Right cardiac atrium (tissue), 5 donors: Measurements from ENCODE around the gene MINDY3. TPM values are rescaled to one million over a fixed set of nuclear protein-coding genes. Genes with fewer than 3 reads are reported as not detected.
A peak's percentile ranks its signal among the peaks of the same experiment; 100 is the strongest.

Source experiments
- ATAC-seq, 2 donors: fragments of 200-7000 bp; cut with Tn5 transposase; one replicate each; pipeline versions ENCODE4 v1.8.0 to v1.9.1; 2020; ENCODE audit warnings: moderate library complexity in 2 of 2, mild to moderate bottlenecking in 1 of 2
- DNase-seq, 3 donors: peaks; one replicate each; pipeline ENCODE4 v3.0.0-alpha.2; 2020
- H3K27ac ChIP-seq: one replicate; pipeline ENCODE4 v1.5.1; 2013; ENCODE audit warnings: mild to moderate bottlenecking, low read length, control low read depth, moderate library complexity
- H3K27me3 ChIP-seq: one replicate; pipeline ENCODE4 v1.6.1; 2013; ENCODE audit not compliant: control insufficient read depth, insufficient read depth
- H3K4me1 ChIP-seq: one replicate; pipeline ENCODE4 v1.6.1; 2013; ENCODE audit warnings: low read length; ENCODE audit not compliant: control insufficient read depth, insufficient read depth
- H3K4me3 ChIP-seq: one replicate; pipeline ENCODE4 v1.5.1; 2013; ENCODE audit warnings: low read length, control low read depth
- H3K9me3 ChIP-seq: one replicate; pipeline ENCODE4 v1.6.1; 2013; ENCODE audit warnings: low read length; ENCODE audit not compliant: control insufficient read depth
- WGBS: extraction: QIAGEN DNeasy Blood & Tissue Kit; methylation state at CpG from one replicate; pipeline ENCODE4 v1.1.7; 2013; 5-methylcytosine and 5-hydroxymethylcytosine counted together
- intact Hi-C, 4 donors: fragments of 100-400 bp; cut with DNase I; formaldehyde crosslinking; loops; one replicate each; pipeline versions ENCODE4 v1.11.0 to v1.14.0; 2022 to 2023
- long read RNA-seq, 4 donors: library from polyadenylated mRNA; unstranded; transcript quantifications; one replicate each; pipeline ENCODE4 v2.0.0, GENCODE V29; 2020 to 2021
- polyA plus RNA-seq: library from polyadenylated mRNA; stranded (reverse); fragments of 200-250 nt; gene quantifications from one replicate; pipeline ENCODE4 v1.2.3, GENCODE V29; 2013
- total RNA-seq, 4 donors: library from RNA; stranded (reverse); fragmentation: NEBNext Ultra II Directional; extraction: Animal tissue kit (Norgen Biotek cat#: 25700); gene quantifications; one replicate each; pipeline ENCODE4 v1.2.1, GENCODE V29; 2021
- donor health status: healthy with polysubstance abuse.
- donor health status: DM: no; HTN: yes; CAD: no.
- donor health status: DM: no; HTN: no; CAD: no.
- donor health status: DM: no; HTN: yes; CAD: no; lungs with severe emphysema.
- donor health status: DM: yes; HTN: yes; CAD: no.

Gene MINDY3
- total RNA-seq (10 to 100 TPM; 24.7 to 28.9 (median 28.1) TPM), polyA plus RNA-seq (10.9 TPM)
- long read RNA-seq, donor 1, transcript MINDY3-206 (14 exons, 2,307 nt), result minor isoform, 5 of 27 reads
- long read RNA-seq, donor 1, transcript MINDY3-201 (15 exons, 2,381 nt), result major isoform, 16 of 27 reads
- long read RNA-seq, donor 1, partial matches to known transcripts, result 0 of 27 reads
- long read RNA-seq, donor 1, other reads (novel, unspliced or antisense), result 6 of 27 reads
- long read RNA-seq, donor 2, transcript MINDY3-201 (15 exons, 2,381 nt), result major isoform, 5 of 9 reads
- long read RNA-seq, donor 2, partial matches to known transcripts, result 0 of 9 reads
- long read RNA-seq, donor 2, other reads (novel, unspliced or antisense), result 1 of 9 reads
- long read RNA-seq, donor 3, transcript MINDY3-206 (14 exons, 2,307 nt), result minor isoform, 6 of 55 reads
- long read RNA-seq, donor 3, transcript MINDY3-201 (15 exons, 2,381 nt), result major isoform, 27 of 55 reads
- long read RNA-seq, donor 3, partial matches to known transcripts, result 2 of 55 reads
- long read RNA-seq, donor 3, other reads (novel, unspliced or antisense), result 20 of 55 reads
- long read RNA-seq, donor 4, transcript MINDY3-201 (15 exons, 2,381 nt), result major isoform, 6 of 11 reads
- long read RNA-seq, donor 4, partial matches to known transcripts, result 0 of 11 reads
- long read RNA-seq, donor 4, other reads (novel, unspliced or antisense), result 2 of 11 reads

DNA sequence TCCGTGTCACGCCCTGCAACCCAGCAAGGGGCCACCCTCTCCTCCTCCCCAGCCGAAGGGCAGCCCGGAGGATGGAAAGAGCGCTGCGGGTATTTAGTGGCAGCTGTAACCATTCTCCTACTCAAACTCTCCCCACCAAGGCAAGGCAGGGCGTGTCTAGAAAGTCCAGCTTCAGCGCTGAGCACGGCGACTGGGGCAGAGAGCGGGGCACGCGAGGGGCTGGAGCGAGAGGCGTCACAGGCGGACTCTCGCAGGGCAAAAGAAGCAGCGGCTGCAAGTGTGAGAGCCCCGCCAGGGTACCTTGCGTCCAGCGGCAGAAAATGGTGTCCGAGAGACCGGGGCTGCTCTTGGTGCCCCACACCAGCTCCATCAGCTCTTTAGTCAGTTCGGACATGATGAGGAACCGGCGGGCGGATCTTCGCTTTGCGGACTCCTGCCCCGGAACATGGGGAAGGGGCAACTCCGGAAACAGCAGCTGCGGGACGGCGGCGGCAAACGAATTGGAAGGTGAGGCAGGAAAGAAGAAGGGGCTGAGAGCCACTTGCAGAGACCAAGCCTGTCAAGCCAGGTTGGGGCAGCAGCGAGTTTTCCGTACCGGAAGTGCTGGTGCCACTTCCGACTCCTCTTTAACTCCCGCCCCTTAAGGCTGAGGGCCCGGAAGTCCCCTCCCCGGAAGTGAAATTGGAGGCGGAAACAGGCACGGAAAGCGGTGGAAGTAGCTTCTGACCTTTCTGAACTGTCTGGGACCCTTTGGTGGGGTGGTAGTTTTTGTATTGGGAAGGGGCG is at the start of gene MINDY3:
Gene MINDY3 (minus strand): TSS at position 602 of the 786 bp plus-strand sequence. CDS start 208 bp downstream, at position 394.
- ATAC-seq (peak; percentile 97 to 98), DNase-seq (peak; percentile 83 to 91 (median 91))
- H3K27ac ChIP-seq, result peak within 1 kb of the TSS; percentile 71
- H3K4me3 ChIP-seq, result peak within 1 kb of the TSS; percentile 90
- WGBS, result 1% methylated on average over 47 of the region's 47 CpGs
- H3K4me1 ChIP-seq, result no peaks in the 10 kb centered on the region
- intact Hi-C loops, result no loop called here
- H3K27me3 ChIP-seq, result peaks cover 2% of the 10 kb centered on the region
- no peaks in the 10 kb centered on the region for H3K9me3 ChIP-seq

DNA sequence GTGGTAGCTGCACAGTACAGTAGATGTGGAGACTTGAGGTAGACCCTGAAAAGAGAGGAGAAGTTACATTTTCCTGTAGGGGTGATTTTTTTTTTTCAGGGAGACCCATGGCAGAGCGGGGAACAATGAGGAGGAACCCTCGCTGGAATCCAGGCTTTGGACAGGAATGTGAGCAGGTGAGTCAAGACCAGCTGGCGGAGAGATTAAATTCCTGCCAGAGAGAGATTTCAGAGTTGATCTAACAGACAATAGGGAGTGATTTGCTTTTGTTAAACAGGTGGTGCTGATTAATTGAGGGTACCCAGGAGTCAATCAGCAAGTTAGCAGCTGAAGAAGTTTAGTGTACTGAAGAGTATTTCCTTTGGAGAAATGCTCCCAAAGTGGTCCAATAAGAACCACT is 41.6 kb upstream of the MINDY3 start:
- intact Hi-C loops, result loop anchor here in 3 of 4 donors (5.0 to 10.0 kb wide), 4 partner anchors 643 to 903 kb away; no protein-coding TSS in a partner anchor
- no peak for ATAC-seq

DNA sequence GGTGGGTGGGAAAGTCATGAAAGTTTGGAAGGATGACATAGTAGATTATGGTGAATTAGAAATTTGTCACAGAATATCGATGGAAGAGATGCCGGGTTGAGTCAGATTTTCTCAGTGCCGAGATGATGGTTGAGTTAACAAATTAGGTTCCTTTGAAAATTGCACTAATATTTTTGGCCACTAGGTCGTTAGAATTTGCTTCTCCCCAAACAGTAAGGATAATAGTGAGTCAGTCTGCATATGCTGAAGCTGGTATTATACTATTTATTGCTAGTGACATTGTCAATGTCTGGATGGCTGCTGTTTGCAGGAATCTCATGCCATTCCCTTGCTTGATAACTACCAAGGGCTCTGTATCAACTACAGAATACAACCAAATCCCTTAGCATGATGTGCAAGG is 37.7 kb upstream of the MINDY3 start:
- DNase-seq (no peak), ATAC-seq (no peak)
- H3K4me3 ChIP-seq, result no peak overlapping the region
- intact Hi-C loops, result no loop called here
- 58% methylated on average over 4 of the region's 4 CpGs for WGBS
- no peaks in the 10 kb centered on the region for H3K27me3 ChIP-seq
- no peaks in the 10 kb centered on the region for H3K9me3 ChIP-seq
- no peaks in the 10 kb centered on the region for H3K4me1 ChIP-seq
- no peak overlapping the region for H3K27ac ChIP-seq

More for the DNA sequence above, 41.6 kb upstream of the MINDY3 start:
- no peak for DNase-seq
- Histone ChIP-seq H3K9me3 (no peaks in the 10 kb centered on the region), H3K4me3 (no peak overlapping the region), H3K27ac (no peak overlapping the region), H3K4me1 (no peaks in the 10 kb centered on the region), H3K27me3 (no peaks in the 10 kb centered on the region)
- WGBS, result 67% methylated on average over 3 of the region's 3 CpGs

DNA sequence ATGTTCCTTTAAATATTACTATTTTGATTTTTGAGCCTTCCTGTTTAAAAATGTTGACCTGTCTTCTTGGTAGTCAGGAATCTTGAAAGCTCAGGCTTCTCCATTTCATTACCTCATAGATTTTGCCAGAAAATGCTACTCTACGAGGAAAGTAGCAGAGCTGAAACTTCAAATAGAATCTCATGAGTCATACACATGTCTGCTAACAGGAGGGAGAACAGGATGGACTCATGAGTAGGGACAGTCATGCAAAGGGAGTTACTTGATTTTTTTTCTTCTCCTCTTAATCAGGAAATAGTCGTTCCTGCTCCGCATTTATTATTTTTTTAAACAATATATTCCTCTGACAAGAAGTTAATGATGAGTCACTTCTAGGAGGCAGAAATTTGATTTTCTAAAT is 37.0 kb upstream of the MINDY3 start:
- DNase-seq (no peak), ATAC-seq (no peak)
- intact Hi-C loops, result no loop called here
- H3K27me3 ChIP-seq, result no peaks in the 10 kb centered on the region
- no peaks in the 10 kb centered on the region for H3K9me3 ChIP-seq
- no peak overlapping the region for H3K27ac ChIP-seq
- H3K4me3 ChIP-seq, result no peak overlapping the region
- 45% methylated on average over 3 of the region's 3 CpGs for WGBS
- no peaks in the 10 kb centered on the region for H3K4me1 ChIP-seq

DNA sequence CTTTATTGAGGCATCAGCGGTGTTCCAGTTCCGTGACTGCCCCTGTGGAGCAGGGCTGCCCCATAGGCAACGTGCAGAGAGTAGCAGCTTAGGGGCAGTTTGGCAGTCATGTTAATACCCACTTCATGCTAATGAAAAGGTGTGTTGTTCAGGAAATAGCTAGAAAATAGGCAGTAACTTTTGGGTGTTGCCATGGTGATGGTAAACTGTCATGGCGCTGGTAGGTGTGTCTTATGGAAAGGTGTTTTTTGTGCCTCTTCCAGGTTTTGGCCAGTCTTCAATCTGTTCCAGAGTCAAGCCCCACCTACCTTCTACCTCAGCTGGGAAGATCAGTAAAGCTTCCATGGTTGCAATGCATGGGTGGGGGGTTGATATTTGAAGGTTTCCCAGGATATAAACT is 36.3 kb upstream of the MINDY3 start:
- Histone ChIP-seq H3K4me3 (no peak overlapping the region), H3K9me3 (no peaks in the 10 kb centered on the region), H3K4me1 (no peaks in the 10 kb centered on the region), H3K27ac (no peak overlapping the region), H3K27me3 (no peaks in the 10 kb centered on the region)
- ATAC-seq, result no peak
- intact Hi-C loops, result no loop called here
- DNase-seq, result no peak
- WGBS, result 85% methylated on average over 4 of the region's 4 CpGs

DNA sequence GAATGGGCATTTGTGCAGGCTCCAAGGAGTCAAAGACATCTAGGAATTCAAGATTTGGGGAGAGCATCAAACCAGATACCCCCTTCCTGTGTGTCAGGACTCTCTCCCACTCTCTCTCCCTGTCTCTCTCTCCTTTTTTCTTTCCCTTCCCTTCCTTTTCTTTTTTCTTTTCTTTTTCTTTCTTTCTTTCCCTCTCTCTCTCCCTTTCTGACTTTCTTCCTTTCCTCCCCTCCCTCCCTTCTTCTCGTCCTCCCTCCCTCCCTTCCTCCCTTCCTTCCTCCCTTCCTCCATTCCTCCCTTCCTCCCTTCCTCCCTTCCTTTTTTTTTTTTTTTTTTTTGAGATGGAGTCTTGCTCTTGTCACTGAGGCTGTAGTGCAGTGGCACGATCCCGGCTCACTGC is 24.1 kb upstream of the MINDY3 start:
- 75% methylated on average over 3 of the region's 3 CpGs for WGBS
- no peaks in the 10 kb centered on the region for H3K4me1 ChIP-seq

DNA sequence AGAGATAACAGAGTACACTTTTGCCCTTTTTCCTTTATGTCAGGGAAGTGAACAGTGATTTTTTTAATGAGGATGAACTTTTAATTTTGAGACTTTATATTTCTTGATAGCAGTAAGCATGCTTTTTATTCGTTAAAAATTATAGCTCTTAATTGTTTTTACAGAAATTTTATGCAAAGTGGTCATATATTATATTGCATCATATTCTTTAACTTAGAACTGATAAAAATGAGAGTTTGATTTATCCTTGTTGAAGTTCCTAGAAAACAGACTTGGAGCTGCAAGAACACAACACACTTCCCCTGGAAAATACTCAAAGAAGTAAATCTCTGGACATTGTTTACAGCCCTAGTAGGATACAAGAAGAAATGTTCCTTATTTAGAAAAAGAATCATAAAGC is 21.2 kb upstream of the MINDY3 start:
- ATAC-seq, result no peak
- DNase-seq, result no peak
- no peaks in the 10 kb centered on the region for H3K27me3 ChIP-seq
- no peaks in the 10 kb centered on the region for H3K9me3 ChIP-seq
- 67% methylated on average over 1 of the region's 1 CpG for WGBS
- H3K27ac ChIP-seq, result no peak overlapping the region
- H3K4me3 ChIP-seq, result no peak overlapping the region
- intact Hi-C loops, result no loop called here
- no peaks in the 10 kb centered on the region for H3K4me1 ChIP-seq

More for the DNA sequence above, 24.1 kb upstream of the MINDY3 start:
- H3K27ac ChIP-seq, result no peak overlapping the region
- no peak overlapping the region for H3K4me3 ChIP-seq
- H3K9me3 ChIP-seq, result no peaks in the 10 kb centered on the region
- no peaks in the 10 kb centered on the region for H3K27me3 ChIP-seq
- intact Hi-C loops, result no loop called here
- DNase-seq (no peak), ATAC-seq (no peak)

DNA sequence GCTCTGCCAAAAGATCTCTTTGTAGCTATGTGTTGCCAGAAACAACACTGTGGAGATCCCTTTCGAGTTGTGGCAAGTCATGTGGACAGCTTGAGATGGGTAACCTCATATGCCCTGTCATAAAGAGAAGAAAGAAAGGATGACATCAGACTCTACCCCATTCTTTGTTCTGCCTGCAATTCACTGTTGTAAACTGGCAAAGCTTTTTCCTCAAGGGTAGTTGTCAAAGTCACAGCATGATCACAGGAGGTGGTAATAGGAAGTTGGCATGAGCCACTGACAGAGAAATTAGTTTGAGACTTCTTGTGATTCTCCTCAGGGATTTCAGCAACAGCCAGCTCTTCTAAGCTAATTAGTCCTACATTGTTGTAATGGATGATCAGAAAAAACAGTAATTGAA is 19.4 kb upstream of the MINDY3 start:
- Histone ChIP-seq H3K4me3 (no peak overlapping the region), H3K27me3 (no peaks in the 10 kb centered on the region), H3K4me1 (no peaks in the 10 kb centered on the region), H3K9me3 (no peaks in the 10 kb centered on the region), H3K27ac (no peak overlapping the region)
- DNase-seq (no peak), ATAC-seq (no peak)
- intact Hi-C loops, result no loop called here
- 21% methylated on average over 1 of the region's 1 CpG for WGBS

DNA sequence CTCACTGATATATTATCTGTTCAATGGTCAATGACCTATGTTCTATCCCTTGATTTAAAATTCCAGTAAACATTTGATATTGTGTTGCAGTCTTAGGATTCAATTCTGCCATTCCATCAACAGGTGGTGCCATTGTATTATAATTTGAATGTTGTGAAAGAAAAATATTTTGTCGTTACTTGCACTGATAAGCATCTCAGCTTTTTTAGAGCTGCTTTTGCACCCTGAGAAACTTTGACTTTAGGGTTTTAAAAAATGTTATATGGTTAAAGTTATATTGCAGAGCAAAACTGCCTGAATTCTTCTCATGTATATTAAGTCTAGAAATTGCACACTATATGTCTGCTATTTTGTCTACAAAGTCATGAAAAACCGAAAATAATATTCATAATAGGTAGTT is 18.8 kb upstream of the MINDY3 start:
- intact Hi-C loops, result no loop called here
- Histone ChIP-seq H3K4me1 (no peaks in the 10 kb centered on the region), H3K27ac (no peak overlapping the region), H3K4me3 (no peak overlapping the region), H3K9me3 (no peaks in the 10 kb centered on the region), H3K27me3 (no peaks in the 10 kb centered on the region)
- ATAC-seq (no peak), DNase-seq (no peak)
- WGBS, result 39% methylated on average over 2 of the region's 2 CpGs

DNA sequence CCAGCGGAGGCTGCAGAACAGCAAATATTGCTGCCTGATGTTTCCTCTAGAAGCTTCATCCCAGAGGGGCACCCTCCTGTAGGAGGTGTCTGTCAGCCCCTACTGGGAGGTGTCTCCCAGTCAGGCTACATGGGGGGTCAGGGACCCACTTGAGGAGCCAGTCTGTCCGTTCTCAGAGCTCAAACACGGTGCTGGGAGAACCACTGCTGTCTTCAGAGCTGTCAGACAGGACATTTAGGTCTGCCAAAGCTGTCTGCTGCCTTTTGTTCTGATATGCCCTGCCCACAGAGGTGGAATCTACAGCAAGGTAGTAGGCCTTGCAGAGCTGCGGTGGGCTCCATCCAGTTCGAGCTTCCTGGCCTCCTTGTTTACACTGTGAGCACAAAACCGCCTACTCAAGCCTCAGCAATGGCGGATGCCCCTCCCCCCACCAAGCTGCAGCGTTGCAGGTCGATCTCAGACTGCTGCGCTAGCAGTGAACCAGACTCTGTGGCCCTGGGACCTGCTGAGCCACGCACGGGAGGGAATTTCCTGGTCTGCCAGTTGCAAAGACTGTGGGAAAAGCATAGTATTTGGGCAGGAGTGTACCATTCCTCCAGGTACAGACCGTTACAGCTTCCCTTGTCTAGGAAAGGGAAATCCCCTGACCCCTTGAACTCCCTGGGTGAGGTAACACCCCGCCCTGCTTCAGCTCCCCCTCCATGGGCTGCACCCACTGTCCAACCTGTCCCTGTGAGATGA is 17.7 kb upstream of the MINDY3 start:
- no peaks in the 10 kb centered on the region for H3K27me3 ChIP-seq
- no peaks in the 10 kb centered on the region for H3K9me3 ChIP-seq
- H3K4me3 ChIP-seq, result no peak overlapping the region
- peak in 1 of 3 donors; percentile 33 for DNase-seq
- 62% methylated on average over 14 of the region's 14 CpGs for WGBS
- no peak overlapping the region for H3K27ac ChIP-seq
- ATAC-seq, result no peak
- H3K4me1 ChIP-seq, result no peaks in the 10 kb centered on the region
- intact Hi-C loops, result no loop called here
